CD4-positive, alpha-beta memory T cell (primary cell): Measurements from ENCODE around the gene ADCY1. TPM values are rescaled to one million over a fixed set of nuclear protein-coding genes. Genes with fewer than 3 reads are reported as not detected.

Source experiments
- CTCF ChIA-PET: fragments of 350-600 bp; sonication (Branson Sonifier 250); formaldehyde crosslinking; loops from one replicate; lab custom pipeline; 2021; ENCODE audit warnings: inconsistent platforms; ENCODE audit not compliant: partially characterized antibody; lab: Charles Lee
- POLR2A ChIA-PET: fragments of 350-600 bp; sonication (Branson Sonifier 250); formaldehyde crosslinking; loops from one replicate; lab custom pipeline; 2021; ENCODE audit not compliant: partially characterized antibody; lab: Charles Lee
- DNase-seq, 5 donors: peaks; one replicate each; pipeline versions ENCODE4 v3.0.0 to v3.0.0-alpha.2; 2020 to 2022; ENCODE audit warnings: mixed read lengths in 1 of 5
- H3K27ac ChIP-seq: one replicate; pipeline ENCODE4 v1.7.0; 2013; ENCODE audit warnings: low read depth, low read length
- H3K27me3 ChIP-seq: 2 replicates; pipeline ENCODE4 v1.7.0; 2013; ENCODE audit warnings: mild to moderate bottlenecking, low read length, moderate library complexity; ENCODE audit not compliant: insufficient read depth
- H3K36me3 ChIP-seq: 2 replicates; pipeline ENCODE4 v1.7.0; 2013; ENCODE audit warnings: mild to moderate bottlenecking, low read length, moderate library complexity; ENCODE audit not compliant: insufficient read depth
- H3K4me1 ChIP-seq: 2 replicates; pipeline ENCODE4 v1.7.0; 2013; ENCODE audit warnings: mild to moderate bottlenecking, low read length, moderate library complexity; ENCODE audit not compliant: insufficient read depth
- H3K4me3 ChIP-seq, 2 donors: one replicate each; pipeline ENCODE4 v1.7.0; 2013; ENCODE audit warnings: low read length in 2 of 2, mild to moderate bottlenecking in 1 of 2
- H3K9me3 ChIP-seq, 2 donors: one replicate each; pipeline ENCODE4 v1.7.0; 2013; ENCODE audit warnings: low read length in 2 of 2, control low read depth in 1 of 2; ENCODE audit not compliant: control insufficient read depth in 1 of 2
- H3K27ac Mint-ChIP-seq, 7 donors: one replicate each; pipeline ENCODE4 v1.8.0; 2020 to 2021; ENCODE audit warnings: mixed read lengths in 7 of 7, mild to moderate bottlenecking in 6 of 7, inconsistent platforms in 3 of 7, moderate library complexity in 3 of 7
- H3K27me3 Mint-ChIP-seq, 2 donors: one replicate each; pipeline ENCODE4 v1.8.0; 2020 to 2021; ENCODE audit warnings: mixed read lengths in 2 of 2
- H3K36me3 Mint-ChIP-seq, 2 donors: one replicate each; pipeline ENCODE4 v1.8.0; 2020 to 2021; ENCODE audit warnings: mixed read lengths in 2 of 2, inconsistent platforms in 1 of 2, mild to moderate bottlenecking in 1 of 2
- H3K4me1 Mint-ChIP-seq, 4 donors: one replicate each; pipeline ENCODE4 v1.8.0; 2020 to 2021; ENCODE audit warnings: mixed read lengths in 4 of 4, mild to moderate bottlenecking in 1 of 4
- H3K4me3 Mint-ChIP-seq, 8 donors: one replicate each; pipeline ENCODE4 v1.8.0; 2020 to 2021; ENCODE audit warnings: mixed read lengths in 8 of 8, mild to moderate bottlenecking in 7 of 8, moderate library complexity in 6 of 8, inconsistent platforms in 3 of 8
- H3K9me3 Mint-ChIP-seq, 8 donors: one replicate each; pipeline ENCODE4 v1.8.0; 2020 to 2021; ENCODE audit warnings: mixed read lengths in 8 of 8, mild to moderate bottlenecking in 5 of 8, inconsistent platforms in 3 of 8, moderate library complexity in 1 of 8
- intact Hi-C: fragments of 100-400 bp; cut with micrococcal nuclease; formaldehyde crosslinking; loops from one replicate; pipeline ENCODE4 v1.15.1; 2023
- polyA plus RNA-seq, 2 donors: library from polyadenylated mRNA; unstranded; fragments of 300-500 nt; fragmentation: Illumina TruSeq; gene quantifications; one replicate each; pipeline ENCODE4 v1.2.3, GENCODE V29; 2021
- total RNA-seq, 2 experiments: library from RNA; stranded (reverse); gene quantifications; one replicate each; pipeline ENCODE4 v1.2.3, GENCODE V29; 2021

ADCY1 gene
- total and polyA plus RNA-seq, 4 experiments from 2014 or later: 0.02 TPM; not detected in 3

GRCh38 chr7:45644237-45644636 lies 70.1 kb downstream of the ADCY1 start:
- POLR2A ChIA-PET: no interaction called here
- H3K9me3 Mint-ChIP-seq: no peaks in the 10 kb centered on the region
- no peak for DNase-seq
- Histone ChIP-seq H3K27ac (no peak overlapping the region), H3K4me1 (no peaks in the 10 kb centered on the region), H3K27me3 (no peaks in the 10 kb centered on the region), H3K4me3 (no peak overlapping the region), H3K36me3 (no peaks in the 10 kb centered on the region), H3K9me3 (no peaks in the 10 kb centered on the region)
- no peak overlapping the region for H3K4me3 Mint-ChIP-seq
- no peaks in the 10 kb centered on the region for H3K36me3 Mint-ChIP-seq
- H3K27me3 Mint-ChIP-seq: peaks cover under 1 to 7% of the 10 kb centered on the region in 2 donors
- intact Hi-C loops: no loop called here
- H3K4me1 Mint-ChIP-seq: no peaks in the 10 kb centered on the region
- CTCF ChIA-PET: no interaction called here
- no peak overlapping the region for H3K27ac Mint-ChIP-seq

- no peaks in the 10 kb centered on the region for H3K36me3 Mint-ChIP-seq
- no peaks in the 10 kb centered on the region for H3K27me3 ChIP-seq
- intact Hi-C loops: no loop called here
- H3K4me1 ChIP-seq: no peaks in the 10 kb centered on the region
- H3K27ac Mint-ChIP-seq: no peak overlapping the region
- ChIA-PET CTCF (no interaction called here), POLR2A (no interaction called here)
- no peak overlapping the region for H3K27ac ChIP-seq
- no peak overlapping the region for H3K4me3 Mint-ChIP-seq
- no peak for DNase-seq
- no peaks in the 10 kb centered on the region for H3K9me3 Mint-ChIP-seq
- H3K9me3 ChIP-seq: no peaks in the 10 kb centered on the region
- no peak overlapping the region for H3K4me3 ChIP-seq
- no peaks in the 10 kb centered on the region for H3K36me3 ChIP-seq
- no peaks in the 10 kb centered on the region for H3K4me1 Mint-ChIP-seq
- H3K27me3 Mint-ChIP-seq: peaks cover 1 to 5% of the 10 kb centered on the region in 2 donors
These were observed 71.2 kb downstream of the ADCY1 start for GRCh38 chr7:45645141-45645969.

GRCh38 chr7:45646207-45646821 lies 72.1 kb downstream of the ADCY1 start:
- H3K9me3 Mint-ChIP-seq: no peaks in the 10 kb centered on the region
- CTCF ChIA-PET: no interaction called here
- no peak overlapping the region for H3K4me3 ChIP-seq
- H3K4me1 ChIP-seq: no peaks in the 10 kb centered on the region
- H3K27ac ChIP-seq: no peak overlapping the region
- intact Hi-C loops: no loop called here
- no peaks in the 10 kb centered on the region for H3K27me3 ChIP-seq
- peaks cover 1 to 5% of the 10 kb centered on the region in 2 donors for H3K27me3 Mint-ChIP-seq
- H3K9me3 ChIP-seq: no peaks in the 10 kb centered on the region
- H3K4me3 Mint-ChIP-seq: no peak overlapping the region
- no peaks in the 10 kb centered on the region for H3K36me3 Mint-ChIP-seq
- no peak overlapping the region for H3K27ac Mint-ChIP-seq
- H3K36me3 ChIP-seq: no peaks in the 10 kb centered on the region
- no peak for DNase-seq
- POLR2A ChIA-PET: no interaction called here
- no peaks in the 10 kb centered on the region for H3K4me1 Mint-ChIP-seq

- Histone ChIP-seq H3K36me3 (no peaks in the 10 kb centered on the region), H3K9me3 (no peaks in the 10 kb centered on the region), H3K27me3 (no peaks in the 10 kb centered on the region), H3K4me1 (no peaks in the 10 kb centered on the region), H3K27ac (no peak overlapping the region), H3K4me3 (no peak overlapping the region)
- H3K4me3 Mint-ChIP-seq: no peak overlapping the region
- peaks cover 1 to 2% of the 10 kb centered on the region in 2 donors for H3K27me3 Mint-ChIP-seq
- H3K4me1 Mint-ChIP-seq: no peaks in the 10 kb centered on the region
- no peak overlapping the region for H3K27ac Mint-ChIP-seq
- CTCF ChIA-PET: interaction anchor here (1.2 kb wide), 1 partner anchor 11 kb away, joined by 3 read pairs; no protein-coding TSS in a partner anchor
- no peak for DNase-seq
- H3K9me3 Mint-ChIP-seq: no peaks in the 10 kb centered on the region
- POLR2A ChIA-PET: no interaction called here
- intact Hi-C loops: no loop called here
- no peaks in the 10 kb centered on the region for H3K36me3 Mint-ChIP-seq
These were observed 73.0 kb downstream of the ADCY1 start for GRCh38 chr7:45646996-45647825.

- H3K27me3 Mint-ChIP-seq: peaks cover 1 to 2% of the 10 kb centered on the region in 2 donors
- no peak overlapping the region for H3K4me3 Mint-ChIP-seq
- Histone ChIP-seq H3K27me3 (no peaks in the 10 kb centered on the region), H3K27ac (no peak overlapping the region), H3K4me1 (no peaks in the 10 kb centered on the region), H3K9me3 (no peaks in the 10 kb centered on the region), H3K4me3 (no peak overlapping the region), H3K36me3 (no peaks in the 10 kb centered on the region)
- H3K36me3 Mint-ChIP-seq: no peaks in the 10 kb centered on the region
- no peak for DNase-seq
- H3K9me3 Mint-ChIP-seq: no peaks in the 10 kb centered on the region
- no peak overlapping the region for H3K27ac Mint-ChIP-seq
- H3K4me1 Mint-ChIP-seq: no peaks in the 10 kb centered on the region
- intact Hi-C loops: no loop called here
- ChIA-PET CTCF (interaction anchor here (1.2 kb wide), 1 partner anchor 11 kb away, joined by 3 read pairs; no protein-coding TSS in a partner anchor), POLR2A (no interaction called here)
These were observed 74.0 kb downstream of the ADCY1 start for GRCh38 chr7:45647967-45648670.

- intact Hi-C loops: no loop called here
- Mint-ChIP-seq H3K27me3 (peaks cover 1 to 2% of the 10 kb centered on the region in 2 donors), H3K36me3 (no peaks in the 10 kb centered on the region), H3K4me3 (no peak overlapping the region), H3K9me3 (no peaks in the 10 kb centered on the region), H3K27ac (no peak overlapping the region), H3K4me1 (no peaks in the 10 kb centered on the region)
- no peak overlapping the region for H3K4me3 ChIP-seq
- H3K27ac ChIP-seq: no peak overlapping the region
- POLR2A ChIA-PET: no interaction called here
- no peaks in the 10 kb centered on the region for H3K27me3 ChIP-seq
- CTCF ChIA-PET: no interaction called here
- no peaks in the 10 kb centered on the region for H3K4me1 ChIP-seq
- H3K9me3 ChIP-seq: no peaks in the 10 kb centered on the region
- no peak for DNase-seq
- no peaks in the 10 kb centered on the region for H3K36me3 ChIP-seq
These were observed 74.5 kb downstream of the ADCY1 start for GRCh38 chr7:45648671-45648995.
